SK-N-SH (cell line): ENCODE data around the gene FAM20C.

ENCODE experiments used
- EP300 ChIP-seq, 2 experiments: IDR thresholded peaks; 2 replicates each; pipeline versions ENCODE4 v1.4.0 to v1.6.1; 2012; ENCODE audit warnings: borderline replicate concordance in 1 of 2, low read depth in 1 of 2, low read length in 1 of 2
- FOXM1 ChIP-seq: IDR thresholded peaks from 2 replicates; pipeline ENCODE4 v1.4.0; 2012; ENCODE audit warnings: low read depth, mild to moderate bottlenecking
- MAX ChIP-seq: IDR thresholded peaks from 2 replicates; pipeline ENCODE4 v1.4.0; 2012; ENCODE audit warnings: low read depth
- MEF2A ChIP-seq: IDR thresholded peaks from 2 replicates; pipeline ENCODE4 v1.4.0; 2012; ENCODE audit warnings: low read depth, borderline replicate concordance
- MXI1 ChIP-seq: IDR thresholded peaks from 2 replicates; pipeline ENCODE4 v1.6.1; 2012; ENCODE audit warnings: mild to moderate bottlenecking, low read depth, low read length, improper control_type of control experiment
- POLR2AphosphoS5 ChIP-seq: IDR thresholded peaks from 2 replicates; pipeline ENCODE4 v1.6.1; 2012; ENCODE audit warnings: low read depth, low read length
- RAD21 ChIP-seq: IDR thresholded peaks from 2 replicates; pipeline ENCODE4 v1.6.1; 2012; ENCODE audit warnings: mild to moderate bottlenecking, low read length
- TF ChIP-seq, protein P1 (sequence below): fragments of 200-600 bp; sonication (generic); IDR thresholded peaks from 2 replicates; pipeline ENCODE4 v1.6.1; 2017; ENCODE audit warnings: antibody characterized with exemption, mild to moderate bottlenecking, moderate library complexity

DNA sequence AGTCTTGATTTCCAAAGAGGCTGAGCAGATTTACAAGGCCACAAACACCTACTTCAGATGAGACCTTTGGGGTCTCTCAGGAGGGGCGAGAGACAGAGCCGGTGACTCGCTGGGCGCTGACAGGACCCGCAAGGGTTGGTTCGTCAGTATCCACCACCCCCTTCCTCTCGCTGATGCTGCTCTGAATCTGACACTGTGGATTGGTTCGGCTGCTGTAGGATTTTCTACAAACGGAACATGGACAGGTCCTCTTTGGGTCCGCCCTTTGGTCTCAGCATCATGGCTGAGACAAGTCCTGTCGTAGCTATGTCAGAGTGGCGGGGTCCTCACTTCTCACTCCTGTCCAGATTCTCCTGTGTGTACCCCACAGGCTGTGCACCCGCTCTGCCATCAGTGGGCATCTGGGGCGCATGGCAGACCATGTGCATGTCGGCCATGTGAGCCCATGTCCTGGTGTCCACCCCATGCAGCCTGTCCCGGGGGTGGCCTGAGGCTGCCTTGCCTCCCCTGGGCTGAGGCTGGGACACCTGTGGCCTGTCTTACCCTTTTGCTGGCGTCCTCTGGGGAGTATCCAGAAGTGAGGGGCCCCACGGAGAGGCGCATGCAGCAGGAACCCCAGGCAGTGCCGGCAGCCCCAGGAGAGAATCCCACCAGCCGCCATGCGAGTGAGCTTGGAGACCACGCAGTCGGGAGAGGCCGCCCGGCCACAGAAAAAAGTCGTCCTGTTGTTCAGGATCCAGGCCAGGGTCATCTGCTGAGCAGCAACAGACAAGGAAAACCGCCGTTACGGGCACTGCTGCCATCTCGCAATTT lies 21.6 kb upstream of the FAM20C start:
- TF ChIP-seq, protein P1, sequence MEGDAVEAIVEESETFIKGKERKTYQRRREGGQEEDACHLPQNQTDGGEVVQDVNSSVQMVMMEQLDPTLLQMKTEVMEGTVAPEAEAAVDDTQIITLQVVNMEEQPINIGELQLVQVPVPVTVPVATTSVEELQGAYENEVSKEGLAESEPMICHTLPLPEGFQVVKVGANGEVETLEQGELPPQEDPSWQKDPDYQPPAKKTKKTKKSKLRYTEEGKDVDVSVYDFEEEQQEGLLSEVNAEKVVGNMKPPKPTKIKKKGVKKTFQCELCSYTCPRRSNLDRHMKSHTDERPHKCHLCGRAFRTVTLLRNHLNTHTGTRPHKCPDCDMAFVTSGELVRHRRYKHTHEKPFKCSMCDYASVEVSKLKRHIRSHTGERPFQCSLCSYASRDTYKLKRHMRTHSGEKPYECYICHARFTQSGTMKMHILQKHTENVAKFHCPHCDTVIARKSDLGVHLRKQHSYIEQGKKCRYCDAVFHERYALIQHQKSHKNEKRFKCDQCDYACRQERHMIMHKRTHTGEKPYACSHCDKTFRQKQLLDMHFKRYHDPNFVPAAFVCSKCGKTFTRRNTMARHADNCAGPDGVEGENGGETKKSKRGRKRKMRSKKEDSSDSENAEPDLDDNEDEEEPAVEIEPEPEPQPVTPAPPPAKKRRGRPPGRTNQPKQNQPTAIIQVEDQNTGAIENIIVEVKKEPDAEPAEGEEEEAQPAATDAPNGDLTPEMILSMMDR = no peak
- TF ChIP-seq RAD21 = no peak
- no peak for TF ChIP-seq FOXM1
- no peak for TF ChIP-seq MXI1
- no peak for TF ChIP-seq POLR2AphosphoS5
- TF ChIP-seq MAX = no peak
- no peak for TF ChIP-seq MEF2A
- no peak for TF ChIP-seq EP300 (IDR thresholded peaks at IDR 0.05; ENCODE audit: borderline replicate concordance in 1 of 2, low read depth in 1 of 2, low read length in 1 of 2)
